Measurements from ENCODE around the gene LLGL1.

The LLGL1 gene

GRCh38 chr17:18253187-18253884, 27.9 kb downstream of the LLGL1 start:
- DNase-seq (ENCODE audit: low spot score), result no peak

DNA sequence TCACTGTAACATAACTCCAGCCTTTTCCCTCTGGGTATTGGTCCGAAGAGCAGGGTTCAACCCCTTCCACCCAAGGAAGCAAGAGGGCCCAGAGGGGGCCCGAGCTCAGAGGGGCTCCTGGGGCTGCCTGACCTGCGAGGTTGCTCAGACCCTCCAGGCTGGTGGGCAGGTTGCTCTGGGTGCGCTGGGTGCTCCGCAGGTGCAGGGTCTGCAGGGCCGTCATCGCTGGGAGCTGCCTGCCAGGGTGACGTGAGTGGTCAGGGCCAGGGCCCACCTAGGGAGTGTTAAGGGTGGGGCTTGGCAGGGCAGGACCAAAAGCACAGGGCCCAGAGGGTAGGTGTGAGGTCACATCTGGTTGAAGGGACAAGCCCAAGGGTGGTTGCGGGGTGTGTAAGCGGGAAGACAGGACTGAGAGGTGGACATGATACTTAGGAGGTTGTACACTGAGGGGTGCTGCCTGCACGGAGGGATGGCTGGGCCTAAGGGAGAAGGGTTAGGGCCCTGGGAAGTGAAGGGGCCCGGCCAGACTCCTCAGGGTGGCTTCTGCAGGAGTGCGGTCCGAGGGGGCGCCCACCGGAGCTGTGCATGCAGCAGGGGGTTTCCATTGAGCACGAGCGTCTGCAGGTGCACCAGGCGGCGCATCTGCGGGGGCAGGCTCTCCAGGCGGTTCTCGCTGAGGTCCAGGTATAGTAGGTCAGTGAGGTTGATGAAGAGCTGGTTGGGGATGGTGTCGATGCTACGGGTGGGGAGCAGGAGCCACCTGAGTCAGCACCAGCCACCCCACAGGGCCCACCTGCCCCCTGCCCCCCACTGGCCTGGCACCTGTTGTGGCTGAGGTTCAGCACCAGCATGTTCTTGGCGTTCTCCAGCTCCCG, 28.7 kb downstream of the LLGL1 start:
- no peak for DNase-seq (ENCODE audit: low spot score)

GRCh38 chr17:18254888-18255649, 29.6 kb downstream of the LLGL1 start:
- no peak for DNase-seq (ENCODE audit: low spot score)

DNA sequence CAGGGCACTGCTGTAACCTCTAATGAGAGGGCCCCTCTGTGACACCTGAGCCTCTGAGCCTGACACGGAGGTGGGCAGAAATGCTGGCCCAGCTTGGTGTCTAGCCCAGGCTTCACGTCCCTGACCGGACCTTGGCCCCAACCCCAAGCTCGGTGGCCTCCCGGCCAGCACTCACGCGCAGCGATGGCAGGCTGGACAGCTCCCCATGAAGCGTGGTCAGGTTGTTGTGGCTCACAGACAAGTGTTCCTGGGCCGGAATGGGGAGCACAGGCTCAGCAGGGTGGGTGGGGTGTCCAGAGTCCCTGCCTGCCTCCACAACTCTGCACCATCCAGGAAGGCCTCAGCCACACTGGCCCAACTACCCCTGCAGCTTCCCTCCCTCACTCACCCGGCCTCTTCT, 30.9 kb downstream of the LLGL1 start:
- DNase-seq (ENCODE audit: low spot score), result no peak

- DNase-seq (ENCODE audit: low spot score), result no peak
Measured at GRCh38 chr17:18256776-18257175, 31.3 kb downstream of the LLGL1 start.

DNA sequence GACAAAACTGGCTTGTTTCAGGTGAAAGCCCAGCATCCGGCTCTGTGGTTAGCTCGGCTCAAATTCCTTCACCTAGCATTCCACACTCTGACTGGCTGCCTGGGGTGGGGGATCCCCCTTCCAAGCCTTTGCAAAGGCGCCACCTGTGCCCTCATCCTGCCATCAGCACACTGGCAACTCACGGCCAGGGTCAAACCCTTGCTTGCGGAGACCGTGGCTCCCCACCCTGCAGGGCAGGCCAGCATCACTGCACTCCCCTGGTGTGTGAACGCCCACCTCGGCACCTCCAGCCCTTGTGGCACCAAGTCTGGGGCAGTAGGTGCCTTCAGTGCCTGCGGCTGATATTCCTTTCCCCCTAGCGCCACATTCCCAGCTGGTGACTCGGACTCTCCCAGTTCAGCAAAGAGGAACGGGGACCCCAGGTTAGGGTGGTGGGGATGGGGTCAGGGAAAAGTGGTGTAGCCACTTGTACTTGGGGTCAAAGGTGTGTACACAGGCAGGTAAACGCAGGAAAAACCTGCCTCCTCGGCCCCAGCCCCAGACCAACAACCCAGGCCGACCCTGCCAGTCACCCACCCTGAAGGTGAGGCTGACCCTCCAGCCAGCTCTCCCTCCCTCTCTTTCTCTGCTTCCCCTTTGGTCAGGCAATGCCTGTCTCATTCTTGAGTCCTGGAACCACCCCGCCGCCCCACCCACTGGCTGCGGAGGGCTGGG, 32.0 kb downstream of the LLGL1 start:
- peak; percentile 64 for DNase-seq (ENCODE audit: low spot score)

DNA sequence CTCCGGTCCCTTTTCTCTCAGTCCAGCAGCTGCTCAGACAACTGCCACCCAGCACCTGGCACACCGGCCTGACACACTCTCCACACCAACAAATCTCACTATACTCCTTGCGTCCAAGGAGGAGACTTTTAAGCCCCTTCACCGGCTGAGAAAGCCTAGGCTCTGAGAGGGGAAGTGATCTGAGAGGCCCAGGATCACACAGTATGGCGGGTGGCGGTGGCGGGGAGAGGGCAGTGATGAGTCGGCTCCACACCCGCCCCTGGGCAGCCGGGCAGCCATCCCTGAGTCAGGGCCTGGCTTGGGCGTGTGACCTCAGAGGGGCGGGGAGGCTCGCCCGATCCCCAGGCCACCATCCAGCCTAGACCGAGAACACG, 32.5 kb downstream of the LLGL1 start:
- DNase-seq (ENCODE audit: low spot score), result peak; percentile 83

DNA sequence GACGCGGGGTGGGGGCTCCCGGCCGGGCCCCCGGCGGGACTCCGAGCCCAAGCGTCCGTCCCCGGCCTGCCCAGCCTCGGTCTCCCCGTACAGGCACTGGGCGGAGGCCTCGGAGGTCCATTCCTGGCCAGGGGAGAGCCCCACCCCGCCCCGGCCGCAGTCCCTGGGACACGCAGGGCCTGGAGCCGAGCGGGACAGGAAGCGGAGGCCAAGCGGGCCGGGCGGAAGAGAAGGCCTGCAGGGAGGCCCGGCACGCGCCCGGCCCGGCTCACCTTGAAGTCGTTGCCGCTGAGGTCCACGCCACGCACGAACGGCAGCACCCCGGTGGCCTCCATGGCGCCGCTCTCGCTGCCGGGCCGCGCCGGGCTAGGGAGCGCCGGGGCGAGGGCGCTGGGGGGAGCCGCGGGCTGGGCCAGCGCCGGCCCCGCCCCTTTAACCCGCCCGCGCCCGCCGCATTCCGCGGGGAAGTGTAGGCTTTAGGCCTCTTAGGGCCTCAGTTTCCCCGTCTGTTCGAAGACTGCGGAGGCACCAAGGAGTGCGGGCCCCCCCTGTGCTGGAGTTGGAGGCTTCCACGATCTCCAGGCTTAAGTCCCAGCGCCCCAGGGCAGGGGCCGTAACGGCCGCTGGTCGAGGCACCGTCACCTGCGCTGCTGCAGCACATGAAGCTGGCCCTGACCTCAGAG, 33.1 kb downstream of the LLGL1 start, which contains the start of gene FLII:
TSS of gene FLII (minus strand) at position 383 of the 683 bp plus-strand sequence. CDS start at position 335, 48 bp downstream.
- peak; percentile 67 for DNase-seq (ENCODE audit: low spot score)

DNA sequence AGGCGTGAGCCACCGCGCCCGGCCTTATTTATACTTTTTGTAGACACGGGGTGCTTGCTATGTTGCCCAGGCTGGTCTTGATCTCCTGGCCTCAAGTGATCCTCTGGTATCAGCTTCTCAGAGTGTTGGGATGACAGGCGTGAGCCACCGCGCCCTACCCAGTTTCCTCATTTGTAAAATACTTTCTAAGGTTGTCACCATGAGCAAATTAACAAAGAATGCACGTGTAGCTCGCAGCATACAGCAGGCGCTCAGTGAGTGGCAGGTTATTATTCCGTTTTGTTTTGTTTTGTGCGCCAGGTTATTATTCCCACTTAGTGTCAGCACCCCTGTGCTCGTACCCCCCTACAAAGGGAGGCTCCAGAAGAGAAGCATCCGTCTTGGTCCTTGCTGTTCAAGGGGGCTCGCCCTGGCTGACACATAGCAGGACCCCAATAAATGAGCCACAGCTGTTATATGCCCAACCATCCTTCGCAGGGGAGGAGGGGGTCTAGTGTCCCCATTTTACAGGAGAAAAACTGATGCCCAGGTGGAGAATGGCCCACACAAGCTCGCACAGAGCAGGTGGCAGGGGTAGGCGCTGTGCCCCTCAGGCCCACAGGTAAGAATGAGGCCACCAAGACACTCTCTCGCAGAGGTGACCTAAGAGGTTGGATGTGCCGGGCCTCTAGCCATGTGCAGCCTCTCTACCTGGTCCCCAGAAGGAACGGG, 34.3 kb downstream of the LLGL1 start:
- DNase-seq (ENCODE audit: low spot score), result no peak

DNA sequence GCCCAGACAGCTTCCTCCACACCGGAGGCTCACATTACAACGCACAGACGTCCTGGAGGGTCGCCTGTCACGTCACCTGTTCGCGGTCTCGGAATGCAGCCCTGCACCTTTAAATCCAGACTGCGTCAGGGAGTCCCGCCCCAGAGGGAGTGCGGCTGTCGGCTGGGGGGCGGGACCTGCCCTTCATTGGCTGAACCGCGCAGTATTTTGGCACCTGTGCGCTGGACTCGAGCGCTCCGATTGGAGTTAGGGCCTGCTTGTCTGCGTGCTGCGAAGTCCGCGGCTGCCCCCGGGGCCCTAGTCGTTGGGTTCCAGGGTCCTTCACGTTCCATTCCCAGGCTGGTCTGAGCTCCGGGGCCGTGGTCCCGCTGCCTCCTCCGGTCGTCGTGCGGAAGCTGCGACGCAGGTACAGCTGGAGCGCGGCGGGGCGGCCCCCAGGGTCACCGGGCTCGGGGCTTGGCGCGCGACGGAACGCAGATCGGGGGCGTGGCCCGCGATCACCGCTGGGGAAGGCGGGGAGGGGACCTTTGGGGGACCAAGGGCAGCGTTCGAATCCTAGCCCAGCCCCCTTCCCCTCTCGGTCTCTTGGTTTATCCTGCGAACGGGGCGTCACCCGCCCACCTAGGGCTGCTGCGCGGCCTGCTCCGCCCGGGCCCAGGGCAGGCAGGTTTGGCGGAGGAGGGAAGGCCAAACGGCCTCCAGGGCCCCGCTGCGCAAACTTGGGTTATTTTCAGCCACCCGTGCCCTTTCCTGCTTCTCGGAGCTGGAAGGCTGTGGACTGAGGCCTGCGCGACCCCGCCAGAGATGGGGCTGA, 35.1 kb downstream of the LLGL1 start, which contains the start of gene MIEF2:
TSS of gene MIEF2 (plus strand) at position 331 of the 814 bp plus-strand sequence. CDS start 2,059 bp downstream, outside the sequence.
- peak; percentile 98 for DNase-seq (ENCODE audit: low spot score)

DNA sequence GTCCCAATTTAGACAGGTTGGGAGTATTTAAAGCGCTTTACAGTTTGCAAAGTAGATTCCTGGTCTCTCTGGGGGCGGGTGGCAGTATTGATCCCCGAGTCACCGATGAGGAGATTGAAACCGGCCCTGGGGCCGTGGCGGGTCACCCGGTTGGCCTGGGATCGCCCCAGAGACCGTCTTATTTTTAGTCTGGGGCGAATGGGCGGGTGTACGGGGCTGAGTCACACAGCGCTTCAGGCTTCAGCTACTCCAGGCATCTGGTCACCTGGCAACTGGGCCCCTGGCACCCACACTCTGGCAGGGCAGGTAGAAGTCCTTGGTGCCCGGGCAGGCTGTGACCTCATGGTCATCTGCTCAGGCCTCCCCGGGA, 35.7 kb downstream of the LLGL1 start:
- peak; percentile 59 for DNase-seq (ENCODE audit: low spot score)

DNA sequence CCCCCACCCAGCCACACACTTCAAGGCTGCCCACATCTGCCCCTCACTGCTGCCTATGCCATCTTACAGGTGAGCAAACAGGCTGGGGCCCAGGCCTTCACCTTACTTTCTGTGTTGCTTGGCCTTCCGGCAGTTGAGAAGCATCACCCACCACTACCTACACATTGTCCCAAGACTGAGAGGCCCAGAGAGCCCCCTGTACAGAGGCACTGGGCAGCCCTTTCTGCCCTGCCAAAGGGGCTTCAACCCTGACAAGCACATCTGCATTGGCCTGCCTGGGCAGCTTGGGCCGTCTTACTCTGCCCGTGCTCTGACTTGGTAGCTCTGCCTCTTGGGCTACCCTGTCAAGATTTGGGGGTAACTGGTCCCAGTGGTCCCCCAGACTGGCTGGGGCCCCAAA, 36.2 kb downstream of the LLGL1 start:
- no peak for DNase-seq (ENCODE audit: low spot score)

DNA sequence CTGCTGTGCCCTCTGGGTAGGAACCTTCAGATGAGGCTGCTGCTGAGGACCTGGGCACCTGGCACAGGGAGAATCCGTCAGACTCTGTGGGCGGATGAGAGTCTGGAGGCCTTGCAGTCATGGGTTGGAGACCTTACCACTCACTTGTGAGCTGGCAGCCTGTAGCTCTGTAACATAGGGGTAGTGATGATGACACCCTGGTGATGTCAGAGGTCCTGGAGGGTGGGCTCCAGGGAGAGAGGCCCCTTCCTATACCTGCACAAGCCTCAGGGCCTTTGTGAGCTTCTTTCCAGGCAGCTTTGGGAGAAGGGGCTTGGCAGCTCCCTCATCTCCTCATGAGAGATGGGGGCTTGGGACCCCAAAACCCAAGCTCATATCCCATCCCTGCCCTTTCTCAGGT, 36.7 kb downstream of the LLGL1 start:
- DNase-seq (ENCODE audit: low spot score), result no peak

DNA sequence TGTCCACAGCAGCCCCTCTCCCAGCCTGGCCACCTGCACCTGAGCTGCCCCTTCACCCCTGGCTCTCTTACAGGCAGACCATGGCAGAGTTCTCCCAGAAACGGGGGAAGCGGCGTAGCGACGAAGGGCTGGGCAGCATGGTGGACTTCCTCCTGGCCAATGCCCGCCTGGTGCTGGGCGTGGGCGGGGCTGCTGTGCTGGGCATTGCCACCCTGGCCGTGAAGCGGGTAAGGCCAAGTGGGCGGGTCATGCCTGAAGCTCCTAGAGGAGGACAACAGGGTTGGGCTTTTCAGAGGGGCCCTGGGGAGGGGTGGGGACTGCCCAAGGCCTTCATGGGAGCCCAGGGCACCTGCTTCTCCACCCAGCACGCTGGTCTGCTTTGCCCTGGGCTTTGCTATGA, 37.2 kb downstream of the LLGL1 start:
- DNase-seq (ENCODE audit: low spot score), result no peak

DNA sequence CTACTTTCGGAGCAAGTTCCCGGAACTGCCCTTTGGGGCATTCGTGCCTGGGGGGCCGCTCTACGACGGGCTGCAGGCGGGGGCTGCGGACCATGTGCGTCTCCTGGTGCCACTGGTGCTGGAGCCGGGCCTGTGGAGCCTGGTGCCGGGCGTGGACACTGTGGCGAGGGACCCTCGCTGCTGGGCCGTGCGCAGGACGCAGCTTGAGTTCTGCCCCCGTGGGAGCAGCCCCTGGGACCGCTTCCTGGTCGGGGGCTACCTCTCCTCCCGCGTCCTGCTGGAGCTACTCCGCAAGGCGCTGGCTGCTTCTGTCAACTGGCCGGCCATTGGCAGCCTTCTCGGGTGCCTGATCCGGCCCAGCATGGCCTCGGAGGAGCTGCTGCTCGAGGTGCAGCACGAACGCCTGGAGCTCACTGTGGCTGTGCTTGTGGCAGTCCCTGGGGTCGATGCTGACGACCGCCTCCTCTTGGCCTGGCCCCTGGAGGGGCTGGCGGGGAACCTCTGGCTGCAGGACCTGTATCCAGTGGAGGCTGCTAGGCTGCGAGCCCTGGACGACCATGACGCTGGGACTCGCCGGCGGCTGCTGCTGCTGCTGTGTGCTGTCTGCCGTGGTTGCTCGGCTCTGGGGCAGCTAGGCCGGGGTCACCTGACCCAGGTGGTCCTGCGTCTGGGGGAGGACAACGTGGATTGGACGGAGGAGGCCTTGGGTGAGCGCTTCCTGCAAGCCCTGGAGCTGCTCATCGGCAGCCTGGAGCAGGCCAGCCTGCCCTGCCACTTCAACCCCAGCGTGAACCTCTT, 38.6 kb downstream of the LLGL1 start:
- no peak for DNase-seq (ENCODE audit: low spot score)

GRCh38 chr17:18267366-18267765, 41.9 kb downstream of the LLGL1 start:
- DNase-seq (ENCODE audit: low spot score), result no peak

GRCh38 chr17:18267927-18268711, 42.7 kb downstream of the LLGL1 start:
- DNase-seq (ENCODE audit: low spot score), result no peak
